ENCODE data around the gene MAOB.

- TF ChIP-seq EZH2phosphoT487 (IDR thresholded peaks at IDR 0.05; ENCODE audit: insufficient read depth, low read depth), result no peak
- TF ChIP-seq EZH2 (IDR thresholded peaks at IDR 0.05; ENCODE audit: insufficient read depth, poor library complexity, severe bottlenecking), result no peak
These were observed 132.0 kb downstream of the MAOB start for GRCh38 chrX:43750248-43750676.
